NK-92 (cell line): ENCODE measurements around the gene PLA2G7.
"Not testable (repeated sequence)": the region's sequence is repeated elsewhere in the genome, so short reads cannot be mapped to it uniquely, and the experiment has no call there.

Experiments used
- DNase-seq: peaks from one replicate; lab custom pipeline; 2025; ENCODE audit not compliant: unreplicated experiment; lab: John Stamatoyannopoulos, UW

The PLA2G7 gene

DNA sequence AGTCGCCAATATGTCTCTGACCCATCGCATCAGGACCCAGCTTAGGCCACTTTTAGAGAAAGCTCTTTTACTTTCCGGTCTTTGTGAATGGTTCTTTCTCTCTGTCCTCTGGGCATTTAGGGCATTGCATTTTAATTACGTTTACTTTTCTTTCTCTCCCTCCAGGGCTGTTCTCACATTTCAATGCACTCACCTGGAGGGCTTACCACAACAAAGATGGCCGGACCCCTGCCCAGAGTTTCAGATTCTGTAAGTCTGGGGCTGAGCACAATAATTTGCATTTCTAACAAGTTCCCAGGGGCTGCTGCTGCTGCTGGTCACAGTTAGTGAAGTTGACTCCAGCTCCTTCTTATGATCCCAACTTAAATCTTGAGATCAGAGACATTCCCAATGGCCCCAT, 14.6 kb upstream of the PLA2G7 start:
- no peak for DNase-seq

DNA sequence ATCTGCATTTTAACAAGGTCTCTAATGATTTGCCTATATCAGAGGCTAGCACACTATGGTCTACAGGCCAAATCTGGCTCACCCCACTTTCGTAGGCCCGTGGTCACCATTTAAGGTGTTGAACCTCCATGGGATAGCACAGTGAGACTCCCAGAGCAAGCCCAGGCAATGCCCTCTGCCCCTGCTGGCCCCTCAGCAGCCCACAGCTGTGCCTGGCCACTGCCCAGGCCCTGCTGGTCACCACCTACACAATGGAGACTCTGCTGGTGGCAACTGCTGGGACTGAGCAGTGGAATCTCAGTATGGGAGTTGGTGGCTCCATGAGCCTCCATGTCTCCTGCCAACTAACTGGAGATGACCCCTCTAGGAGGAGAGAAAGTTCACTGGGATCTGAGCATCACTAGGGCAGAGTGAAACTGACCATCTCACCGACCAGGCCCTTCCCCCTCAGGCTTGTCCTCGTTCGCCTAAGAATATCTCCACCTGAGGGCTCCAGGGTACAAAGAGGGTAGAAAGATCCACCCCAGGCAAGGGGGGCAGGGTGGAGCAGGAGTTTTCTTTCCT, 13.8 kb upstream of the PLA2G7 start:
- DNase-seq = no peak

DNA sequence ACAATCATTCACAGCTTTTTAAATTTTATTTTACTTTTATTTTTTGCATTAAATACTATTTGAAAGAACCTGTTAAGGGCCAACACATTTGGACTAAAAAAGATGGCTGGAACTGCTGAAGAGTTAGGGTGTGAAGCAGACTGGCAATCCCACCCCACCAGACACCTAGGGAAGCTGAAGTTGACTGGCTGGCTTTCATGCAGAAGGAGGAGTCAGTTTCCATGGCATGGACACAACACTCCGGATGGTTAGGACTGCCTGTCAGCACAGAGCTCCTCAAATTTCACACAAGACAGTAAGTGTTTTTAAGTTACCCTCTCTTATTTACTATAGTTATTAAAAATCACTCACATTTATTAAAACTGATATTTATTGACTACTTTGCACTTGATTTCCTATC, 11.5 kb upstream of the PLA2G7 start, which contains the start of gene ANKRD66:
ANKRD66 (plus strand) TSS at position 238 of the 400 bp plus-strand sequence. CDS start 5,016 bp downstream, outside the sequence.
- DNase-seq = no peak

DNA sequence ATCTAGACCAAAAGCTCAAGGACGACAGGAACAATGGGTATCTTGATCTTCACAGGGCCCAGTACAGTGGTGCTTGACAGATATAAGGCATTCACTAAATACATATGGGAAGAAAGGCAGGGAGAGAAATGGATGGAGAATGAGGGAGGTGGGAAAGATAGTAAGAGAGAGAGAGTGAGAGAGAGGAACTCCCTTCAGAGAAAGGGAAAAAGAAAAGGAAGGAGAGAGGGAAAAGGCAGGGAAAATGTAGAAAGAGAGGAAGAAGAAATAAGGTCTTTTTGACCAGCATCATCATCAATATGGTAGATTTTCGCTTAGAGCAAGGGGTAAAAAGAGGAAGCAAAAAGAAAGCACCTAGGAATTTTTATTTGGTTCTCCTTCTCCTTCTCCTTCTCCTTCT, 10.8 kb upstream of the PLA2G7 start:
- DNase-seq = no peak

DNA sequence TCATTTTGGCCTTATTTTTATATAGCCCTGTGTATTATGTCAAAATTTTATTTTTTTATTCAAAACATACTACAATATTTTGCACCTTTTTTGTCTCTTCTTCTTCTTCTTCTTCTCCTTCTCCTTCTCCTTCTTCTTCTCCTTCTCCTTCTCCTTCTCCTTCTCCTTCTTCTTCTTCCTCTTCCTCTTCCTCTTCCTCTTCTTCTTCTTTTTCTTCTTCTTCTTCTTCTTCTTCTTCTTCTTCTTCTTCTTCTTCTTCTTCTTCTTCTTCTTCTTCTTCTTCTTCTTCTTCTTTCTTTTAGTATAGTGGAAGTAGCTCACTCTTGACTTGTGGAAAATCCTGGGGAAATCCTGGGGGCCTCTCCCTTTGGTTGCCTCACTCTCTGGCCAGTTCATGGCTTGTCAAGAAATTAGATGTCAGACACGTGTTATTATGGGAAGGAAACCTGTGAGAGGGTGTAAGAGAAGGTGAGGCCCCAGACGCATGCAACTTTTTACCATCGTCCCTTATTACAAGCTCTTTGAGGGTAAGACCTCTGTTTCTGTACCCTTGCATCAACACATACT, 9.1 kb upstream of the PLA2G7 start:
- DNase-seq = not testable (repeated sequence)

DNA sequence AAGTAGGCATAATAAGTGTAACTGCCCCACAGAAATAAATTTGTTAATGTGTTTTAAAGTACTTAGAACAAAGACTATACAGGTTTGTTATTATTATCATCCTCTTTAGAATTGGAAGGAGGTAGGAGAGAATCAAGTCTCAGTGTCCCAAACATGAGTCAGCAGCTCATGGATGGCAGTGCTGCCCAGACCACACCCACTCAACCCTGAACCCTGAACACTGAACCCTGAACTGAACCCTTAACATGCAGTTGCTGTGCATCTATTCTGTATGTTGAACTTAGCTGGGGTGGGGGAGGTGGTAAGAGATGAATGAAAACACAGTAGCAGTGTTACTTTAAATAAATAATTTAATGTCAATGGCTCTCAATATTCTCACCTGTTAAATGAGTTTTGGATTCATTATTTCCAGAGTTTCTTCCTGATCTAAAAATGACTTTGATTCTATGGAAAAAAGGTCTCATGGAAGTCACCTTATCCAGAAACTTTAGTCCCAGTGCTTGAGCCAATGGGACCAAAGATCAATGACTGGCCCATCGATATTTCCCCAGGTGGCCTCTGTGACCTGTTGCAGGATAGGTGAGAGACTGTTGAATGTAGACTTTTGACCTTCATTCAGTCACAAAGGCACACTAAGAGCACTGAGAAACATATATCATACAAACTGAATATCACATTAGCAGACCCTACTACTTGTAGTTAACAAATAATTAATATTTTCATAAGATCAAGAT, 8.4 kb upstream of the PLA2G7 start:
- no peak for DNase-seq

DNA sequence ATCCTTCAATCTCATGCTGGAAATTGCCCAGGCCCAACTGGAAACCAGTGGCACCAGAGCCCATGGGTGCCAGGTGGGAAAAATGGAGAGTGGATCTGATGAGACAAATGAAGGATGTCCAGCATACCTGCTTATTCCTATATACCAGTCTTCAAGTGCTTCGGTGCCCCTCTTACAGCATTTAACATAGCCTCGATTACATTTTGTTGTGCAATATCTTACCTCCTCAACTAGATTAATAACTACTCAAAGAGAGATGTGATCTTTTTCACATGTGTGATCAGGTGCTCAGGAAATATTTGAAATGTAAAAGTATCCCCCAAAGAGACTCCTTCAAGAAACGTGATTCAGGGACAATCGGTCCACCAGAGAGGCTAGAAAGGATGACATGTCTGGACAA, 6.7 kb upstream of the PLA2G7 start:
- no peak for DNase-seq

DNA sequence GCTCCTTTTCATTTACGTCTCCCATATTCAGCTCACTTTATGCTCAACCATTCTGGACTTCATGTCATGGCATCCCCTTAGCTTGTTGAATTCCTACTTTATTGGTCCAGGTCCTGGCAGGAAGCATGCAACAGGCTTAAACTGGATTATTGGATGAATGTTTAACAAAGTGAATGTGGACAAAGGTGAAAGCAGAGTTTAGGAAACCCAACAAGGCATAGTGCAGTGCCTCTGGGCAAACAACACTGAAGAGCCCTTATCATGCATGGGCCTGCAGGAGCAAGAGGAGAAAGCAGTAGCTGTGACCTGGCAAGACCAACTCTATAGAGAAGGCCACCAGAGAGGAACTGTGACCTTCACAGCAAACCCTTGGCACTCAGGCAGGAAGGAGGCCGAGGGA, 6.3 kb upstream of the PLA2G7 start:
- no peak for DNase-seq

DNA sequence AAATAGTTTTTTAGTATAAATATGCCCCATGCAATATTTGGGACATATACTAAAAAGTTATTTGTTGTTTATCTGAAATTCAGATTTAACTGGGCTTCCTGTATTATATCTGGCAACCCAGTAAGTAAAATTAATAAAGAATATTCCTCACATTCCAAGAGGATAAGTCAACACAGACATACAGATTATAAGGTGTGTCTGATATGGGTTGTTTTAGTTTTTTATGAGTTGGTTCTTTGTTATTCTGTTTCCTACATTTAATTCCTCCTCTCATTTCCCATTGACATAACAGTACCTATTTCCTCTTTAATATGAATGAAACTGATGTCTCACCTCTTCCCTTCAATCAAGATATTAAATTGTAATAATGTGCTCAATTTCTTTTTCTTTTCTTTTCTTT, 1.7 kb upstream of the PLA2G7 start:
- no peak for DNase-seq

DNA sequence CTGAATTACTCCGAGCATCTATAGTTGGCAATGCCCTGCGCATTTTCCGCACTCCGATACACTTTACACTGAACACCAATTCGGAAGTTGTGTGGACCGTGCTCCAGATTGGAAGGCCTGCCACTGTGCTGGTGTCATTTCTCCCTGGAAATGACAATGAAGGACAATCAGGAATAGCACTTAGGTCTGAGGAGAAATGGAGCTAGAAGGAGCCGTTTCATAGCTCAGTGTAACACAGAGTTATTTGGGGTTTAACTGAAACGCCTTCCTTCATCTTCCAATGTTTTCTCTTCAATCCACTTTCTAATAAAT, 501 bp upstream of the PLA2G7 start:
- no peak for DNase-seq

DNA sequence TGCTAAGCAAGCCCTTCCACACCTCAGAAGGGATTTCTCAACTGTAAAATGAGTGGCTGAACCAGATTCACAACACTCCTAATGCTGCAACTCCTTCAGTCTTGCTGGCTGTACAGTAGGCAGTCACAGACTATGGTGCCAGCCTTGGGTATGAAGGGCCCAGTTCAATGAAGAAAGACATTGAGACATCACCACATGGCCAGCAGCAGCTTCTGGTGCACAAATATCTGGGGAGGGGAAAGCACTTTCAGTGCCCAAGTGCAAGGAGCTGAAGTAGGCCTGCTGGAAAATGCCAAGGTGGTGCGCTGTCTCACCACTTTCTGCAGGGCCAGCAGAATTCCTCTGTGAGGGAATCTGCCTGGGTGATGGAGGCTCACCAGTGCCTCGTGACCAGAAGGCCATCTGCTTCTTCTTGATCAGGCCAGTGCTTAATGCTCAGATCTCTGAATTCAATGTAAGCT, 1.8 kb downstream of the PLA2G7 start:
- DNase-seq = no peak

DNA sequence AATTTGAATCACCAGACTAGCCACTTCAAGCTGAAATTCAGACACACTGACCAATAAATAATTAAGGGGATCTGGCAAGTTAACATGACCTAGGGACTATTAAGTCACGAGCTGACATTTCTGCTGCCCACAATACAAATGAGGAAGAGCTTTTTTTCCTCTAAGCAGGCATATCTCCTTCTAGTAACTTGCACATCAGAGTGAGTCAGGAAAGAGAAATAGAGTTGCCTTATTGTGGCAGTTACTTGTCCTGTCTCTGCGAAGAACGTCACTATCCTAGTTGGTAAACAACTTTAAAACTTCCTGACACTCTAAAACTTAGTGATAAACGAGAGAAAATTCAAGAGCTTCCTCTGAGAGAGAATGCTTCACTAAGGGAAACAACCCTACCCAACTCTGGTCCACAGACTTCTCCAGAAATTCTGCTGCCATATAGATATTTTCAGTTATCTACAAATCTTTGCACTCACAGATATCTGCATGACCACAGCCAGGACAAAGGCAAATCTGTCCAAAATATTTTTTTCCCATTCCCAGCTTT, 4.2 kb downstream of the PLA2G7 start:
- DNase-seq = no peak

DNA sequence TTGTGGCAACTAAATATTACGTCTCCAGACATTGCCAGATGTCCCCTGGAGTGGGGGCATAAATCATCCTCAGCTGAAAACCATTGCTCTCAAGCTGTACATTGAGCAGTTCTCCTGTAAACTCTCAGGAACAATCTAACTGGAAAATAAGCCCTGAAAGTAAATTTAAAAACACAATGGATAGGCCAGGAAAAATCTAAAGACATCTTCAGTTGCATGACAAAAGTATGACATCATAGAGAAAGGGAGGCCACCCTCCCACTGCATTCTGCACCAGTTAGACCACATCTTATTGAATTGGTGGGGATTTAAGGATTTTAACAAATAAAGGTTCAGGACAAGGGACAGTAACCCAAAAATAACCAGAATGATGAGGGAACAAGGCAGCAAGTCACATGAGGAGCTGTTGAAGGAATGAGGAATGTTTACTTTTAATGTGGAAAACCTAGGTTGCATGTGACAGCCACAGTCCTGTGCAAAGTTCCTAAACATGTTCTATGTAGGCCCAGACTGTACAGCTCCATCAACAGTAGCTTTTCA, 5.3 kb downstream of the PLA2G7 start:
- DNase-seq = no peak

DNA sequence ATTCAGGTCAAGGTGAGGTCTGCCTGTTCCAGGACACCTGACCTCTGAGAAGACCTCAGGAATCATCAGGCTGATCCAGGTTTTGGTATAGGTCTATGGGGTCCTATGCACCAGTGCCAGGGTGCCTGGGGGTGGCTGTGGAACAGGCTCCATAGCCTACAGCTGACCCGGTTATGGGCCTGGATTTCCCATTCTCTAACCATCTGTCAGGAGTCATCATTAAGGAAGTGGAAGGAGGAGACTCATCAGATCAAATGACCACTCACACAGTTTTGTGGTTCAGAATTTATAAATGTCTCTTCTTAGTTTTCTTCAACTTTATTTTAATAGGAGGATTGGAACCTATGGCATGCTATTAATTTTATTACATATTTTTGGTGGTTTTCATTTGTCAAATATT, 14.8 kb downstream of the PLA2G7 start:
- DNase-seq = no peak

DNA sequence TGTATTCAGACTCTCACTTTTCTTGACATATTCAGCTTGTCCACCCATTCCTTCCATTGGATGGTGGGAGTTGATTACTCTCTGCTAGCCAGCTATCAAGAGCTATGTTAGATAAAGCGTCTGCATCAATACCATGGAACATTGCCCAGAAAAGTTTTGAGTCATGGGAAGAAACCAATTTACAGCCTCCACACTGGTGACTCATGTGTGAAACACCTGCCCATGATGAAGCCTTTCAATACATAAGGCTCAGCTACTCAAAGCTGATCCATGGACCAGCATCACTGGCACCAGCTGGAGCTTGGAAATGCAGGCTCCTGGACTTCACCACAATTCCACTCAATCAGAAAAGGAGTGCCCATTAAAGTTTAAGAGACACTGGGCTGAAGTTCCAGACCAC, 16.1 kb downstream of the PLA2G7 start:
- DNase-seq = no peak

DNA sequence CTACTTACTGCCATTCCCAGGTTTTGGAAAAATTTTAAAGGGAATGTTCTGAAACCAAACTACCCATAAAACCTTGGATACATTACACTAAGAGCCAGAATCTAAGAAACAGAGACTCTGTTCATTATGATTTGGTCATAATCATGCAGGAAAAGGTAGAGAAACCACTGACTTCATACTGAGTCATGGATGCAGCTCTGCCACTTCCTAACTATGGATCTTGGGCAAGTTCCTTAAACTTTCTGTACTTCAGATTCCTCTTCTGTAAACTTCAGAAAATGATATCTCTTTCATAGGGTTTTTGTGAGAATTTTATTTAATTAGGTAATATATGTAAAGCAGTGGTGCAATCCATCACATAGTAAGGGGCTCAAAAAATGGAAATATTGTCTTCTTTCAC, 20.0 kb downstream of the PLA2G7 start:
- DNase-seq = no peak

DNA sequence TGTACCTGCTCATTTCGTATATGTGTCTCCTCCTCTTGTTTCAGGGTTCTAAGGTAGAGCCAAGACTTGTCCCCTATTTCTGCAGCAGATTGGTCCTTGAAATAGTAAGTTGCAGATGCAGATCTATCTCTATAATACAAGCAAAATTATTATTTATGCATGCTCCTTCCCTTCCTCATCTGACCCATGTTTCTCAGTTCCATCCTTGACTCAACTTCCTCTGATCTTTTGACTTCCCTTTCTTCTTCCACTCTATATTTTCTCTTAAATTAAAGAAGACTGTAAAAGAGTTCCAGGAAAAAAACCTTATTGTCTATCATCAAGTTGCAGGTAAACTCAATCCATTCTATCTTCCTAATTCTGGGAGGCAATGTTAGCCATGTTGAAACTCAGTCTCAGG, 23.7 kb downstream of the PLA2G7 start:
- no peak for DNase-seq

DNA sequence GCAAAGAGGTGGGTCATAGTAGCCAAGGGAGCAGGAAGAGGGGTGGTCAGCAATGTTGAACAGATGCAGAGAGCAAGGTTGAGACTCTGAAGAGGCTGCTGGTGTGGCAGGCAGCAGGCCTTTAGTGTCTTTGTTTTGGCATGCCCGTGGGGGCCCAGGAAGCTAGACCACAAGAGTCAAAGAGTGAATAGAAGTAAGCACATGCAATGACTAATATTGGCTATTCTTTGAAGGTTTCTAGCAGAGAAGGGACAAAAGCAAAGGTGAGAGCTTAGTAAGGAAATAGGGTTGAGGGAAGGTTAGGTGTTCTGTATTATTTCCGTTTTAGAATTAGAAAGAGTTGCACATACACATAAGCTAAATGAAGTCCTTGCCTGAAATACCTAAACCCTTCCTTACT, 28.7 kb downstream of the PLA2G7 start:
- no peak for DNase-seq

DNA sequence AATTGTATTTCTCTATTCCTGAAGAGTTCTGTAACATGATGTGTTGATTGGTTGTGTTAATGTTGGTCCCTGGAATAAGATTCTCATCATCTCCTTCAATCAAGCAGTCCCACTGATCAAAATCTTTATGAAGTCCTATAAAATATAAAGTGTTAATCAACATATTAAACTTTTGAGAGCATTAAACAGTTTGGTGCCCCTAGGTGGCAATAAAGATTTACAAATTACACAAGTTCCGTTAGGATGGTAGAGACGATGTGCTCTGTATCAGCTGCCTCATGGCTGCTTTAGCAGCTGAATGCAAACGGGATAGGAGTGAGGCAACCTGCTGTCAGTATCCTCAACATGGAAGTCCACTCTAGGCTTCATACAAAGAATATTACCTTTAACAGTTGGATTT, 30.6 kb downstream of the PLA2G7 start:
- no peak for DNase-seq

DNA sequence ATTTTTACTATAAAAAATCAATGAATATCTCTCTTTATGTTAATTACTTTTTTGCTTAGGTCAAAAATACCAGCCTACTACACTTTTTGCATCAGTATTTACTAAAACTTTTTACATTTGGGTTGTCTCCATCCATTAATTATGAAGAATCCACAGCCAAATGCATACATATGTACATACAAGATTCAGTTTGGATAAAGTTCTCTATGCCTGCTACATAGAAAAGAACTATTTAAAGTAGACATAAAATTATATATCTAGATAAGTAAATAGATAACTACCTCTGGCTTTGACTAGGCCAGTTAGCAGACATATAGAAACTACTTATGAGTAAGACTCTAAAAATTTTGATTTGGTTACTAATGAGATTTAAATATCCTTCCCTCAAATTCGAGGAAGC, 35.2 kb downstream of the PLA2G7 start:
- DNase-seq = no peak

DNA sequence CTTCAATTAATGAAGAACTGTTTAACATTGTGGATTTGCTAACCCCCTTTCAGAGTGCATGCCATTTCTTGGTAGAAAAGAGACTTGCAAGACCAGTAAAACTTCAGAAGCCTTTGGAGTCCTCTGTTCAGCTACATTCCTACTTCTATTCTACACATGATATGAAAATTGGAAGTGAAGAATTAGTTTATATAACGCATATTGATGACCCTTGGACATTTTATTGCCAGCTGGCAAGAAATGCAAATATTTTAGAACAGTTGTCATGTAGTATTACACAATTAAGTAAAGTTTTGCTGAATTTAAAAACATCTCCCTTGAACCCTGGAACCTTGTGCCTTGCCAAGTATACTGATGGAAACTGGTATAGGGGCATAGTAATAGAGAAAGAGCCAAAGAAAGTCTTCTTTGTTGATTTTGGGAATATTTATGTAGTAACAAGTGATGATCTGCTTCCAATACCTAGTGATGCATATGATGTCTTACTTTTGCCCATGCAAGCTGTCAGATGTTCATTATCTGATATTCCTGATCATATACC, 44.2 kb downstream of the PLA2G7 start:
- no peak for DNase-seq
